ENCODE measurements around the gene SPESP1.

DNA sequence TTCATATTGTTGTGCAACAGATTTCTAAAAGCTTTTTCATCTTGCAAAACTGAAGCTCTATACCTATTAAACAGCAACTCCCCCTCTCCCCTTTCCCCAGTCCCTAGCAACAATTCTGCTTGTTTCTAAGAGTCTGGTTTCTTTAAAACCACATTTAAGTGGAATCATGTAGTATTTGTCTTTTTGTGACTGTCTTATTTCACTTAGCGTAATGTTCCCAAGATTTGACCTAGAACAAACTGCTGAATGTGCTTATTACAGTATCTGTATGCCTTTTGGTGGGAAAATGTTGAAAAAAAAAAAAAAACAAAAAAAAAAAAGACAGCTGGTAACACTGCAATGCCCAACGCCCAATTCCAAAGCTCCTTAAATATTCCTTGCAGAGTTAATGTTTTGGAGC lies 19.5 kb upstream of the SPESP1 start:
- TF ChIP-seq CTCF (IDR thresholded peaks at IDR 0.05 in 8 of 11, conservative IDR thresholded peaks at IDR 0.05 in 3 of 11) (no peak), POLR2A (IDR thresholded peaks at IDR 0.05) (no peak), POLR2AphosphoS5 (IDR thresholded peaks at IDR 0.05) (no peak)
